NCI-H524 treated with DMSO at 0.1 percent for 48 hours (cell line): ENCODE results near the gene ATF4.
A peak's percentile ranks its signal among the peaks of the same experiment; 100 is the strongest.

Experiments
- DNase-seq: peaks from one replicate; lab custom pipeline; 2025; lab: John Stamatoyannopoulos, UW

The ATF4 gene

GRCh38 chr22:39528681-39529486 lies 8.5 kb downstream of the ATF4 start:
- DNase-seq = peak; percentile 27

GRCh38 chr22:39529487-39529851 lies 9.1 kb downstream of the ATF4 start:
- no peak for DNase-seq

- no peak for DNase-seq
These were observed 9.8 kb downstream of the ATF4 start for GRCh38 chr22:39530116-39530515.

DNA sequence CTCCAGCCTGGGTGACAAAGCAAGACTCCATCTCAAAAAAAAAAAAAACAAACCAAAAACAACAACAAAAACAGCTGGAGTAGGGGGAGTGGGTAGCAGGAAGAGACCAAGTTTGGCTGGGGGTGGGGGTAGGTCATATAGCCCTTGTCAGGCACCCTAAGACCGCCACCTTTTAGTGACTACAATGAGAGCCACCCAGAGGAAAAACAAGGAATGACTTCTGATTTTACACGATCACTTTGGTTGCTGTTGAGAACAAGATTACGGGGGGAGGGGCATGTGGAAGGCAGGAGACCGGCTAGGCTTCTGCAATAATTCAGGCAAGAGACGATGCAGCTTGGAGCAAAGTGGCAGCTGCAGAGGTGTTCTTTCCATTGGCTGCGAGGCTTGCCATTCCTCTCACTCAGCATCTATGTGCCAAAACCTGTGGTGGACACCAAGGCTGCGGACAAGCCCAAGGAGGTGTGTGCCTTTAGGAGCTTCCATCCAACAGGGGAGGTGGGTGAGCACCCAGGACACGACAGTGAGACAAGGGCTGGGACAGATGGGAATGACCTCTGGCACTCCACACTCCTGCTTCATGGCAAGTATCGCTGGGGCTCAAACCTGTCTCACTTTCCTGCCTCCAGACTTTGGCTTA lies 10.4 kb downstream of the ATF4 start:
- no peak for DNase-seq

GRCh38 chr22:39532215-39533073 lies 12.1 kb downstream of the ATF4 start, which contains the start of gene RPS19BP1:
Gene RPS19BP1, minus strand, starts transcription at chr22:39532748. Its CDS starts 10 bp downstream, at chr22:39532738.
- DNase-seq = peak; percentile 98

DNA sequence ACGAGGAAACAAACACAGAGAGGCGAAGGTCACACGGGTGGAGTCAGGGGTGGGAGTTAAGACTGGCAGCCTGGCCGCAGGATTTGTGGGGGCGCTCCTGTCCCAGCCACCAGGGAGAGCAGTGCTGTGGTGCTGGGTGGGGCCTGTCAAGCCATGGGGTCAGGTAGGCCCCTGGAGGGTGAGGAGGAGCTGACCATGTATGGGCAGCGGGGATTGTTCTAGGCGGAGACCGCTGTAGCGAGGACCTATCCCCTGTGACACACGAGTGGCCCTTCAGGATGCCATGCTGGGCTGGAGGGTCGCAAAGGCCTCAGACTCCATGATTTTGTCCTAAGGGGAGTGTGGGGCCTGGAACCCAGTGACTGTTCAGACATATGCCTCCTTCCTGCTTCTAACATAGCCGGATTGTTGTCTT lies 13.7 kb downstream of the ATF4 start:
- DNase-seq = no peak

GRCh38 chr22:39534591-39535356 lies 14.4 kb downstream of the ATF4 start:
- DNase-seq = peak; percentile 11

- no peak for DNase-seq
These were observed 15.0 kb downstream of the ATF4 start for GRCh38 chr22:39535357-39535725.

GRCh38 chr22:39535831-39536449 lies 15.6 kb downstream of the ATF4 start:
- no peak for DNase-seq

DNA sequence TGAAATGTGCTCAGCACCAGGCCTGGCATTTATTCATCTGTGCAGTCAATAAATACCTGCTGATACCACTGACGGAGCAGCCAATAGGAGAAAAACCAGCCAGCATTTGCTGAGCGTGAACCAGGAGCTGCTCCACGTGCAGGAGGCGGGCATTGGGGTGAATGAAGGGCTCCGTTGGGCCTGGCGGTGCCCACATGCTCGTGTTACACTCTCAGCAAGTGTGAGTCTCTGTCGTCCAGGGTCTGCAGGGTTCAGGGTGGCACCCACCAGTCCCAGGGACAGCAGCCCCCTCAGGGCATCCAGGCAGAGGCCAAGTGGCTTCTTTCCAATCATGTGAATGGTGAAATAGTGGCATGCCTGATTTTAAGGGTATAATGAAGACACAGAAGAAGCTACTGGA lies 16.3 kb downstream of the ATF4 start:
- no peak for DNase-seq

GRCh38 chr22:39537975-39538374 lies 17.6 kb downstream of the ATF4 start:
- no peak for DNase-seq

- DNase-seq = peak; percentile 48
These were observed 22.7 kb downstream of the ATF4 start for GRCh38 chr22:39543095-39543494.

GRCh38 chr22:39545386-39546365 lies 25.3 kb downstream of the ATF4 start:
- no peak for DNase-seq

GRCh38 chr22:39546889-39547586 lies 26.7 kb downstream of the ATF4 start:
- no peak for DNase-seq

GRCh38 chr22:39547587-39547947 lies 27.2 kb downstream of the ATF4 start:
- no peak for DNase-seq

DNA sequence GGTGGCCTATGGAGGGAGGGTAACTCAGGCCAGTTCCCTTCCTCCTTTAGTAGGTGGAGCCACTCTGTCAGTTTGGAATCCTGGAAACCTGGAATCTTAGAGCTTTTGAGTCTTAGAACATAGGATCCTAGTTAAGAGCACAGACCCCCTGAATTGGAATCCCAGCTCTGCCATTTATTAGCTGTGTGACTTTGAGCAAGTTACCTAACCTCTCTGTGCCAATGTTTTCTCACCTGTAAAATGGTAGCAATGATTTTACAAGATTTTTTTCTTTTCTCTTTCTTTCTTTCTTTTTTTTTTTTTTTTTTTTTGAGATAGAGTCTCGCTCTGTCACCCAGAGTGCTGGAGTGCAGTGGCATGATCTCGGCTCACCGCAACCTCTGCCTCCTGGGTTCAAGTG lies 33.1 kb downstream of the ATF4 start:
- no peak for DNase-seq

- DNase-seq = no peak
These were observed 33.8 kb downstream of the ATF4 start for GRCh38 chr22:39554151-39554550.

DNA sequence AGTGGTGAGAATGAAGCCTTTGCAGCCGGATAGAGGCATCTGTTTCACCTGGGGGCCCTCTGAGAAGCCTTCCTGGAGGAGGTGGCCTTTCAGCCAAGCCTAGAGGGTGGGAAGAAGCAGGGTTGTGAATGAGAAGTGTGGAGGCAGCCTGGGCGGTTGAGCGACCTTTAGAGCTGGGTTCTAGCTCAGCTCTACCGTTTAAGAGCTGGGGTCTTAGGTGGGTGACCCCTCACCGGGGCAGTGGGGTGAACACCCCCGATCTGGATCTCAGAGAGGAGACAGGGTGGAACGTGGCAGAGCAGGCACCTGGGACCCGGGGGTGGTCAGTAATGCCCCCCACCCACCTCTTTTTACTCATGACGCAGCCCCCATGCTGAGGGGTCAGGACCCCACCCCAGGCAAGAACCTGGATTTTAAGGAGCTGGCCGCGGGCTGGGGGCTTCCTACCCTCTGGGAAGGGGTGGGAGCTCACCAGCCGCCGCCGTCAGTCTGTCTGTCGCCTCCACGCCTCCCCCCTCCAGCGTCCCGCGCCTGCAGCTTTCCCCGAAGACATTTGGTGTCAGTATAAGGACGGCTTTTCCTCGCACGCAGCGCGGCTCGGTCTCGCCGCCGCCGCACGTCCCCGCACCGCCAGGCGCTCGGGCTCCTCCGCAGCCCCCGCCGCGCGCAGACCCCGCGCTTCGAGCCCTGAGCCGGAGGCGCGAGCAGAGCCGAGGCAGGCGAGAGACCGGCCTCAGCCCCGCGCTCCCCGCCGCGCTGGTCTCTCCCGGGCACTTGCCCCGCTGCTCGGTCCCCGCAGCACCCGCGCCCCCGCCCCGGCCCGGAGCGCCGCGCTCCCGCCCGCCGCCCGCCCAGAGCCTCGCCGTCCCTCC lies 36.8 kb downstream of the ATF4 start:
- no peak for DNase-seq

- DNase-seq = no peak
These were observed 37.9 kb downstream of the ATF4 start for GRCh38 chr22:39558254-39558727.
